GM23338 (cell line): Measurements from ENCODE around the gene SLC34A3.

ENCODE experiments used
- EZH2 ChIP-seq: fragments of 200-600 bp; sonication (generic); IDR thresholded peaks from one replicate; pipeline ENCODE4 v1.8.0; 2017; ENCODE audit warnings: antibody characterized with exemption, mild to moderate bottlenecking, low read depth; ENCODE audit not compliant: unreplicated experiment
- POLR2AphosphoS5 ChIP-seq: IDR thresholded peaks from 2 replicates; pipeline ENCODE4 v1.6.1; 2016; ENCODE audit warnings: antibody characterized with exemption, low read depth
- REST ChIP-seq: IDR thresholded peaks from one replicate; pipeline ENCODE4 v1.6.1; 2018; ENCODE audit warnings: antibody characterized with exemption; ENCODE audit not compliant: unreplicated experiment
- TF ChIP-seq, protein P1 (sequence below), 2 experiments: fragments of 200-600 bp in 1 of 2; sonication (generic) in 1 of 2; conservative IDR thresholded peaks; 2 replicates each; pipeline versions ENCODE4 v1.5.1 to v1.6.1; 2016 to 2017; ENCODE audit warnings: antibody characterized with exemption in 2 of 2, low read depth in 2 of 2, mild to moderate bottlenecking in 2 of 2, moderate library complexity in 1 of 2

- TF ChIP-seq REST (no peak), EZH2 (no peak), POLR2AphosphoS5 (peak; percentile 52)
- TF ChIP-seq, protein P1, sequence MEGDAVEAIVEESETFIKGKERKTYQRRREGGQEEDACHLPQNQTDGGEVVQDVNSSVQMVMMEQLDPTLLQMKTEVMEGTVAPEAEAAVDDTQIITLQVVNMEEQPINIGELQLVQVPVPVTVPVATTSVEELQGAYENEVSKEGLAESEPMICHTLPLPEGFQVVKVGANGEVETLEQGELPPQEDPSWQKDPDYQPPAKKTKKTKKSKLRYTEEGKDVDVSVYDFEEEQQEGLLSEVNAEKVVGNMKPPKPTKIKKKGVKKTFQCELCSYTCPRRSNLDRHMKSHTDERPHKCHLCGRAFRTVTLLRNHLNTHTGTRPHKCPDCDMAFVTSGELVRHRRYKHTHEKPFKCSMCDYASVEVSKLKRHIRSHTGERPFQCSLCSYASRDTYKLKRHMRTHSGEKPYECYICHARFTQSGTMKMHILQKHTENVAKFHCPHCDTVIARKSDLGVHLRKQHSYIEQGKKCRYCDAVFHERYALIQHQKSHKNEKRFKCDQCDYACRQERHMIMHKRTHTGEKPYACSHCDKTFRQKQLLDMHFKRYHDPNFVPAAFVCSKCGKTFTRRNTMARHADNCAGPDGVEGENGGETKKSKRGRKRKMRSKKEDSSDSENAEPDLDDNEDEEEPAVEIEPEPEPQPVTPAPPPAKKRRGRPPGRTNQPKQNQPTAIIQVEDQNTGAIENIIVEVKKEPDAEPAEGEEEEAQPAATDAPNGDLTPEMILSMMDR (conservative IDR thresholded peaks at IDR 0.05; ENCODE audit: low read depth in 2 of 2), result peak; percentile 91 to 95
These were observed 5.7 kb downstream of the SLC34A3 start for GRCh38 chr9:137236238-137236935.
